Posterior cingulate gyrus (tissue), 11 donors: Measurements from ENCODE around the gene CKAP4.

Experiments used
- DNase-seq, 10 donors: peaks; one replicate each; pipeline versions ENCODE4 v3.0.0 to v3.0.0-alpha.2; 2020 to 2021; ENCODE audit warnings: mixed read lengths in 3 of 10
- intact Hi-C: fragments of 100-400 bp; cut with DNase I; formaldehyde crosslinking; loops from one replicate; pipeline ENCODE4 v1.15.1; 2023

CKAP4 gene

GRCh38 chr12:106245767-106246166, 2.1 kb downstream of the CKAP4 start:
- intact Hi-C loops, result no loop called here
- DNase-seq, result no peak

- intact Hi-C loops, result no loop called here
- DNase-seq, result no peak
Observed at GRCh38 chr12:106243620-106244019, 4.2 kb downstream of the CKAP4 start.

- intact Hi-C loops, result no loop called here
- no peak for DNase-seq
Observed at GRCh38 chr12:106240821-106241220, 7.0 kb downstream of the CKAP4 start.

- DNase-seq, result no peak
- intact Hi-C loops, result loop anchor here (10.0 kb wide), 1 partner anchor 685 kb away; no protein-coding TSS in a partner anchor
Observed at GRCh38 chr12:106239951-106240335, 7.9 kb downstream of the CKAP4 start.

- intact Hi-C loops, result loop anchor here (10.0 kb wide), 1 partner anchor 685 kb away; no protein-coding TSS in a partner anchor
- peak in 2 of 10 donors; percentile 68 to 80 for DNase-seq
Observed at GRCh38 chr12:106239241-106239950, 8.4 kb downstream of the CKAP4 start.

GRCh38 chr12:106238146-106238545, 9.7 kb downstream of the CKAP4 start:
- intact Hi-C loops, result loop anchor here (10.0 kb wide), 1 partner anchor 687 kb away; no protein-coding TSS in a partner anchor
- no peak for DNase-seq

GRCh38 chr12:106235770-106236169, 12.1 kb downstream of the CKAP4 start:
- DNase-seq, result no peak
- intact Hi-C loops, result loop anchor here (10.0 kb wide), 1 partner anchor 689 kb away; no protein-coding TSS in a partner anchor

GRCh38 chr12:106234449-106234848, 13.4 kb downstream of the CKAP4 start:
- intact Hi-C loops, result loop anchor here (10.0 kb wide), 1 partner anchor 690 kb away; no protein-coding TSS in a partner anchor
- no peak for DNase-seq

GRCh38 chr12:106233011-106233410, 14.8 kb downstream of the CKAP4 start:
- intact Hi-C loops, result loop anchor here (10.0 kb wide), 1 partner anchor 692 kb away; no protein-coding TSS in a partner anchor

GRCh38 chr12:106229036-106229591, 18.7 kb downstream of the CKAP4 start:
- DNase-seq, result no peak
- intact Hi-C loops, result loop anchor here (5.0 kb wide), 2 partner anchors 73 to 118 kb away; partner anchors contain the start of gene TCP11L2

More at GRCh38 chr12:106233011-106233410, 14.8 kb downstream of the CKAP4 start:
- peak in 2 of 10 donors; percentile 71 to 82 for DNase-seq

- no peak for DNase-seq
- intact Hi-C loops, result loop anchor here (5.0 kb wide), 2 partner anchors 74 to 119 kb away; partner anchors contain the start of gene TCP11L2
Observed at GRCh38 chr12:106228320-106228710, 19.5 kb downstream of the CKAP4 start.

GRCh38 chr12:106227641-106228319, 20.0 kb downstream of the CKAP4 start:
- DNase-seq, result no peak
- intact Hi-C loops, result loop anchor here (2.0 to 5.0 kb wide), 3 partner anchors 55 to 120 kb away; partner anchors contain the start of gene TCP11L2

GRCh38 chr12:106226884-106227640, 20.8 kb downstream of the CKAP4 start:
- intact Hi-C loops, result loop anchor here (2.0 to 5.0 kb wide), 3 partner anchors 56 to 120 kb away; partner anchors contain the start of gene TCP11L2
- DNase-seq, result peak in 1 of 10 donors; percentile 29

GRCh38 chr12:106224355-106224706, 23.5 kb downstream of the CKAP4 start:
- intact Hi-C loops, result loop anchor here (2.0 to 5.0 kb wide), 2 partner anchors 77 to 804 kb away; no protein-coding TSS in a partner anchor
- no peak for DNase-seq

- DNase-seq, result peak in 8 of 10 donors; percentile 49 to 95 (median 72)
- intact Hi-C loops, result loop anchor here (2.0 to 5.0 kb wide), 2 partner anchors 76 to 803 kb away; no protein-coding TSS in a partner anchor
Observed at GRCh38 chr12:106223485-106224354, 24.1 kb downstream of the CKAP4 start.

- intact Hi-C loops, result loop anchor here (5.0 kb wide), 1 partner anchor 73 kb away; no protein-coding TSS in a partner anchor
- no peak for DNase-seq
Observed at GRCh38 chr12:106220536-106220935, 27.3 kb downstream of the CKAP4 start.

GRCh38 chr12:106219043-106219442, 28.8 kb downstream of the CKAP4 start:
- no peak for DNase-seq
- intact Hi-C loops, result no loop called here

- intact Hi-C loops, result no loop called here
- DNase-seq, result no peak
Observed at GRCh38 chr12:106217706-106218105, 30.1 kb downstream of the CKAP4 start.

- intact Hi-C loops, result no loop called here
- DNase-seq, result no peak
Observed at GRCh38 chr12:106214571-106214970, 33.2 kb downstream of the CKAP4 start.
